Stimulated activated CD4-positive, alpha-beta T cell treated with anti-CD3 and anti-CD28 coated beads, Interleukin-1b, Interleukin-23, amount 100 ng/mL, for 24 hours (primary cell): ENCODE data around the gene RCAN1.

Experiments
- DNase-seq, 4 experiments: peaks; one replicate each; pipeline ENCODE4 v3.0.0-alpha.2; 2020; ENCODE audit warnings: low read depth in 4 of 4, low spot score in 1 of 4

Gene RCAN1

GRCh38 chr21:34614628-34615486 lies at the start of gene RCAN1:
RCAN1 (minus strand) TSS chr21:34615113; CDS start chr21:34615011, 102 bp downstream.
- DNase-seq: peak; percentile 54 to 81 (median 69)

GRCh38 chr21:34661848-34662247 lies 46.9 kb upstream of the RCAN1 start:
- DNase-seq: no peak

GRCh38 chr21:34653522-34653921 lies 38.6 kb upstream of the RCAN1 start:
- no peak for DNase-seq

- no peak for DNase-seq
Observed at GRCh38 chr21:34651642-34652041, 36.7 kb upstream of the RCAN1 start.

- no peak for DNase-seq
Observed at GRCh38 chr21:34650861-34651431, 36.0 kb upstream of the RCAN1 start.

- no peak for DNase-seq
Observed at GRCh38 chr21:34649400-34649799, 34.5 kb upstream of the RCAN1 start.

- no peak for DNase-seq
Observed at GRCh38 chr21:34648739-34649297, 33.9 kb upstream of the RCAN1 start.

- no peak for DNase-seq
Observed at GRCh38 chr21:34647555-34647954, 32.6 kb upstream of the RCAN1 start.

- DNase-seq: no peak
Observed at GRCh38 chr21:34644825-34645224, 29.9 kb upstream of the RCAN1 start.

- no peak for DNase-seq
Observed at GRCh38 chr21:34642211-34643075, 27.5 kb upstream of the RCAN1 start.

GRCh38 chr21:34640858-34641257 lies 25.9 kb upstream of the RCAN1 start:
- peak in 1 of 4 experiments; percentile 7 for DNase-seq

- peak in 1 of 4 experiments; percentile 17 for DNase-seq
Observed at GRCh38 chr21:34639882-34640788, 25.2 kb upstream of the RCAN1 start.

- DNase-seq: no peak
Observed at GRCh38 chr21:34639250-34639649, 24.3 kb upstream of the RCAN1 start.

- no peak for DNase-seq
Observed at GRCh38 chr21:34636961-34637360, 22.0 kb upstream of the RCAN1 start.

GRCh38 chr21:34635307-34635706 lies 20.4 kb upstream of the RCAN1 start:
- no peak for DNase-seq

- DNase-seq: no peak
Observed at GRCh38 chr21:34632498-34632897, 17.6 kb upstream of the RCAN1 start.

GRCh38 chr21:34630536-34631143 lies 15.7 kb upstream of the RCAN1 start:
- no peak for DNase-seq

- DNase-seq: no peak
Observed at GRCh38 chr21:34626131-34626530, 11.2 kb upstream of the RCAN1 start.

- DNase-seq: no peak
Observed at GRCh38 chr21:34625030-34625593, 10.2 kb upstream of the RCAN1 start.

GRCh38 chr21:34623516-34623915 lies 8.6 kb upstream of the RCAN1 start:
- no peak for DNase-seq
